ENCODE measurements around the gene DHX9. TPM values are rescaled to one million over a fixed set of nuclear protein-coding genes. Genes with fewer than 3 reads are reported as not detected.

DHX9 gene
- polyA plus RNA-seq, 2 of the 4 experiments (the other 2 are of a cell fraction): 205 to 247 TPM

- ATAC-seq (no peak), FAIRE-seq (no peak), DNase-seq (ENCODE audit: low read depth in 1 of 2, low spot score in 1 of 2) (no peak)
- ChIA-PET CTCF (interaction anchor here (3.3 kb wide), 1 partner anchor 10 kb away, joined by 11 read pairs; no protein-coding TSS in a partner anchor), POLR2A (no interaction called here)
- H3K4me1 ChIP-seq: no peaks in the 10 kb centered on the region
- H3K4me2 ChIP-seq: no peak overlapping the region
- no peak overlapping the region for H3K27ac ChIP-seq
- 70% methylated on average over 3 of the region's 3 CpGs for WGBS (ENCODE audit: missing lambda C conversion rate)
- no peak for TF ChIP-seq FOSB (CRISPR knock-in tag; IDR thresholded peaks at IDR 0.05)
- no peak for TF ChIP-seq MYC (IDR thresholded peaks at IDR 0.05; ENCODE audit: borderline replicate concordance, low read length)
- H3K9me3 ChIP-seq: no peaks in the 10 kb centered on the region
- no peak overlapping the region for H3K4me3 ChIP-seq
Observed at GRCh38 chr1:182794676-182795201, 44.4 kb upstream of the DHX9 start.

- Histone ChIP-seq H3K4me2 (no peak overlapping the region), H3K4me1 (no peaks in the 10 kb centered on the region), H3K9me3 (no peaks in the 10 kb centered on the region), H3K27ac (0 out of 6 replicates have a peak overlapping the region, but pooled peaks of 1 of the 2 experiments have one; percentile 33), H3K4me3 (no peak overlapping the region)
- ATAC-seq: peak in 1 of 2 experiments; percentile 64; a peak in 3 of 6 replicates
- TF ChIP-seq EHMT2 (IDR thresholded peaks at IDR 0.05; ENCODE audit: low read depth) (no peak), MAFK (IDR thresholded peaks at IDR 0.05; ENCODE audit: partially characterized antibody) (peak; percentile 97)
- peak; percentile 15 to 68 for DNase-seq (ENCODE audit: low read depth in 1 of 2, low spot score in 1 of 2)
- WGBS (ENCODE audit: missing lambda C conversion rate): 56% methylated on average over 8 of the region's 8 CpGs
- FAIRE-seq: no peak
- POLR2A ChIA-PET: no interaction called here
- CTCF ChIA-PET: interaction anchor here (3.3 kb wide), 1 partner anchor 11 kb away, joined by 11 read pairs; no protein-coding TSS in a partner anchor
Observed at GRCh38 chr1:182795563-182796228, 43.5 kb upstream of the DHX9 start.

GRCh38 chr1:182802006-182802803 is 36.9 kb upstream of the DHX9 start:
- H3K9me3 ChIP-seq: no peaks in the 10 kb centered on the region
- no peak overlapping the region for H3K4me3 ChIP-seq
- no peak overlapping the region for H3K4me2 ChIP-seq
- no peaks in the 10 kb centered on the region for H3K4me1 ChIP-seq
- DNase-seq (ENCODE audit: low read depth in 1 of 2, low spot score in 1 of 2) (no peak), ATAC-seq (no peak), FAIRE-seq (no peak)
- ChIA-PET POLR2A (no interaction called here), CTCF (interaction anchor here (0.7 to 1.1 kb wide), 3 partner anchors 73 to 1753 kb away, joined by 3 read pairs; no protein-coding TSS in a partner anchor)
- 45% methylated on average over 4 of the region's 4 CpGs for WGBS (ENCODE audit: missing lambda C conversion rate)
- H3K27ac ChIP-seq: no peak overlapping the region
- no peak for TF ChIP-seq HMGXB4 (CRISPR knock-in tag; IDR thresholded peaks at IDR 0.05; ENCODE audit: borderline replicate concordance)
- no peak for TF ChIP-seq EP300 (IDR thresholded peaks at IDR 0.05)
- TF ChIP-seq KDM5A (IDR thresholded peaks at IDR 0.05): no peak
- no peak for TF ChIP-seq BHLHE40 (IDR thresholded peaks at IDR 0.05; ENCODE audit: low read depth, low read length)
- no peak for TF ChIP-seq HES2 (IDR thresholded peaks at IDR 0.05)
- TF ChIP-seq PBX3 (IDR thresholded peaks at IDR 0.05): no peak
- no peak for TF ChIP-seq BCL3 (IDR thresholded peaks at IDR 0.05)
- TF ChIP-seq POLR2AphosphoS2 (conservative IDR thresholded peaks at IDR 0.05; ENCODE audit: low read length): no peak
- TF ChIP-seq MAZ (IDR thresholded peaks at IDR 0.05; ENCODE audit: borderline replicate concordance, low read depth, low read length): no peak
- TF ChIP-seq ELK1 (IDR thresholded peaks at IDR 0.05; ENCODE audit: low read depth, low read length): no peak
- TF ChIP-seq RCOR1 (IDR thresholded peaks at IDR 0.05; ENCODE audit: low read depth, low read length): no peak
- TF ChIP-seq TFCP2L1 (CRISPR knock-in tag; IDR thresholded peaks at IDR 0.05): no peak
- no peak for TF ChIP-seq SMC3 (IDR thresholded peaks at IDR 0.05)
- no peak for TF ChIP-seq CHD4 (IDR thresholded peaks at IDR 0.05; ENCODE audit: borderline replicate concordance)
- TF ChIP-seq EHMT2 (IDR thresholded peaks at IDR 0.05; ENCODE audit: low read depth): no peak
- TF ChIP-seq CBX8 (IDR thresholded peaks at IDR 0.05): no peak
- TF ChIP-seq HOXB13 (CRISPR knock-in tag; IDR thresholded peaks at IDR 0.05; ENCODE audit: low read depth): no peak
- no peak for TF ChIP-seq ZC3H11A (IDR thresholded peaks at IDR 0.05)
